WTC11 (cell line): Measurements from ENCODE around the gene TWIST2.

ENCODE experiments used
- CREB1 ChIP-seq: sonication (generic); formaldehyde crosslinking; IDR thresholded peaks from 2 replicates; pipeline ENCODE4 v1.8.0; 2023; ENCODE audit warnings: mild to moderate bottlenecking, missing genetic modification reagents
- CTCF ChIP-seq: fragments of 200-600 bp; IDR thresholded peaks from 2 replicates; pipeline ENCODE4 v1.8.0; 2022; ENCODE audit warnings: antibody characterized with exemption
- NR3C1 ChIP-seq: sonication (generic); formaldehyde crosslinking; conservative IDR thresholded peaks from 2 replicates; pipeline ENCODE4 v1.8.1; 2023; ENCODE audit warnings: low read depth, mild to moderate bottlenecking, missing genetic modification reagents
- USF1 ChIP-seq: sonication (generic); formaldehyde crosslinking; IDR thresholded peaks from 2 replicates; pipeline ENCODE4 v1.8.0; 2022; ENCODE audit warnings: mild to moderate bottlenecking, missing genetic modification reagents

- no peak for TF ChIP-seq NR3C1 (CRISPR knock-in tag)
- TF ChIP-seq CTCF: no peak
- TF ChIP-seq USF1: no peak
- no peak for TF ChIP-seq CREB1
Measured at GRCh38 chr2:238916875-238917590, 69.1 kb downstream of the TWIST2 start.
